Skeletal muscle satellite cell (primary cell): ENCODE results near the gene RREB1.
"Not testable (repeated sequence)": the region's sequence is repeated elsewhere in the genome, so short reads cannot be mapped to it uniquely, and the experiment has no call there.

Source experiments
- H3K27me3 ChIP-seq: 2 replicates; pipeline ENCODE4 v1.7.0; 2013; ENCODE audit warnings: low read length; ENCODE audit not compliant: control insufficient read depth, insufficient read depth
- H3K36me3 ChIP-seq: 2 replicates; pipeline ENCODE4 v1.7.0; 2013; ENCODE audit warnings: mild to moderate bottlenecking, control low read depth, low read length; ENCODE audit not compliant: insufficient read depth
- H3K4me1 ChIP-seq: 2 replicates; pipeline ENCODE4 v1.7.0; 2013; ENCODE audit warnings: low read length; ENCODE audit not compliant: control insufficient read depth, insufficient read depth
- H3K4me2 ChIP-seq: 2 replicates; pipeline ENCODE4 v1.7.0; 2013; ENCODE audit warnings: mild to moderate bottlenecking, low read length
- H3K4me3 ChIP-seq: 2 replicates; pipeline ENCODE4 v1.7.0; 2013; ENCODE audit warnings: low read length
- H3K9ac ChIP-seq: 2 replicates; pipeline ENCODE4 v1.7.0; 2013; ENCODE audit warnings: mild to moderate bottlenecking, low read depth, low read length, moderate library complexity
- H3K9me3 ChIP-seq: replicated peaks from 2 replicates; pipeline ENCODE4 v1.7.0; 2013; ENCODE audit warnings: mild to moderate bottlenecking, control low read depth, low read length

RREB1 gene

GRCh38 chr6:7268362-7268761, 160.6 kb downstream of the RREB1 start:
- no peak overlapping the region for H3K4me3 ChIP-seq
- no peaks in the 10 kb centered on the region for H3K27me3 ChIP-seq
- H3K9ac ChIP-seq, result no peak overlapping the region
- H3K4me2 ChIP-seq, result no peak overlapping the region
- H3K9me3 ChIP-seq, result no peaks in the 10 kb centered on the region
- H3K36me3 ChIP-seq, result no peaks in the 10 kb centered on the region
- H3K4me1 ChIP-seq, result peaks cover 16% of the 10 kb centered on the region

GRCh38 chr6:7268816-7269555, 161.2 kb downstream of the RREB1 start:
- no peak overlapping the region for H3K4me2 ChIP-seq
- H3K9me3 ChIP-seq, result no peaks in the 10 kb centered on the region
- no peaks in the 10 kb centered on the region for H3K27me3 ChIP-seq
- no peak overlapping the region for H3K9ac ChIP-seq
- H3K36me3 ChIP-seq, result no peaks in the 10 kb centered on the region
- H3K4me3 ChIP-seq, result no peak overlapping the region
- peaks cover 16% of the 10 kb centered on the region for H3K4me1 ChIP-seq

- Histone ChIP-seq H3K9ac (no peak overlapping the region), H3K4me1 (peaks cover 16% of the 10 kb centered on the region), H3K36me3 (no peaks in the 10 kb centered on the region), H3K27me3 (no peaks in the 10 kb centered on the region), H3K9me3 (no peaks in the 10 kb centered on the region), H3K4me2 (no peak overlapping the region), H3K4me3 (no peak overlapping the region)
Measured at GRCh38 chr6:7269816-7270215, 162.1 kb downstream of the RREB1 start.

- Histone ChIP-seq H3K4me3 (no peak overlapping the region), H3K9ac (no peak overlapping the region), H3K4me1 (peaks cover 16% of the 10 kb centered on the region), H3K9me3 (no peaks in the 10 kb centered on the region), H3K27me3 (no peaks in the 10 kb centered on the region), H3K4me2 (no peak overlapping the region), H3K36me3 (no peaks in the 10 kb centered on the region)
Measured at GRCh38 chr6:7270320-7271204, 162.8 kb downstream of the RREB1 start.

GRCh38 chr6:7271205-7271534, 163.4 kb downstream of the RREB1 start:
- no peak overlapping the region for H3K9ac ChIP-seq
- H3K9me3 ChIP-seq, result no peaks in the 10 kb centered on the region
- H3K36me3 ChIP-seq, result no peaks in the 10 kb centered on the region
- no peaks in the 10 kb centered on the region for H3K27me3 ChIP-seq
- no peak overlapping the region for H3K4me2 ChIP-seq
- H3K4me3 ChIP-seq, result no peak overlapping the region
- peaks cover 16% of the 10 kb centered on the region for H3K4me1 ChIP-seq

GRCh38 chr6:7273709-7274108, 165.9 kb downstream of the RREB1 start:
- H3K4me3 ChIP-seq, result no peak overlapping the region
- no peaks in the 10 kb centered on the region for H3K36me3 ChIP-seq
- H3K4me1 ChIP-seq, result peaks cover 1% of the 10 kb centered on the region
- H3K4me2 ChIP-seq, result no peak overlapping the region
- H3K9ac ChIP-seq, result no peak overlapping the region
- H3K27me3 ChIP-seq, result no peaks in the 10 kb centered on the region
- no peaks in the 10 kb centered on the region for H3K9me3 ChIP-seq

- H3K9ac ChIP-seq, H3K4me3 ChIP-seq, H3K4me2 ChIP-seq, H3K27me3 ChIP-seq, H3K9me3 ChIP-seq, H3K4me1 ChIP-seq, H3K36me3 ChIP-seq: not testable (repeated sequence)
Measured at GRCh38 chr6:7274525-7274924, 166.8 kb downstream of the RREB1 start.

GRCh38 chr6:7276199-7276524, 168.4 kb downstream of the RREB1 start:
- H3K27me3 ChIP-seq, result no peaks in the 10 kb centered on the region
- no peak overlapping the region for H3K4me3 ChIP-seq
- no peak overlapping the region for H3K4me2 ChIP-seq
- no peaks in the 10 kb centered on the region for H3K9me3 ChIP-seq
- H3K9ac ChIP-seq, result no peak overlapping the region
- H3K4me1 ChIP-seq, result no peaks in the 10 kb centered on the region
- H3K36me3 ChIP-seq, result no peaks in the 10 kb centered on the region

- H3K27me3 ChIP-seq, result no peaks in the 10 kb centered on the region
- H3K4me1 ChIP-seq, result no peaks in the 10 kb centered on the region
Measured at GRCh38 chr6:7282097-7282906, 174.5 kb downstream of the RREB1 start.

GRCh38 chr6:7283676-7284075, 175.9 kb downstream of the RREB1 start:
- Histone ChIP-seq H3K4me2 (no peak overlapping the region), H3K9me3 (no peaks in the 10 kb centered on the region), H3K36me3 (peaks cover 41% of the 10 kb centered on the region), H3K4me3 (no peak overlapping the region), H3K4me1 (no peaks in the 10 kb centered on the region), H3K27me3 (no peaks in the 10 kb centered on the region), H3K9ac (no peak overlapping the region)

More at GRCh38 chr6:7282097-7282906, 174.5 kb downstream of the RREB1 start:
- Histone ChIP-seq H3K36me3 (peaks cover 28% of the 10 kb centered on the region), H3K4me3 (no peak overlapping the region), H3K9ac (no peak overlapping the region), H3K9me3 (no peaks in the 10 kb centered on the region), H3K4me2 (no peak overlapping the region)

- Histone ChIP-seq H3K9me3 (no peaks in the 10 kb centered on the region), H3K27me3 (no peaks in the 10 kb centered on the region), H3K9ac (no peak overlapping the region), H3K4me3 (no peak overlapping the region), H3K4me1 (no peaks in the 10 kb centered on the region), H3K4me2 (no peak overlapping the region), H3K36me3 (peaks cover 58% of the 10 kb centered on the region)
Measured at GRCh38 chr6:7285416-7285815, 177.7 kb downstream of the RREB1 start.
